Tibial nerve (tissue), 4 donors: Measurements from ENCODE around the gene KRT25.

Source experiments
- CTCF ChIP-seq, 5 experiments: fragments of 200-600 bp in 3 of 5; fragments of 450-650 bp in 2 of 5; sonication (generic) in 3 of 5; IDR thresholded peaks; one replicate each; pipeline ENCODE4 v1.5.1; 2016 to 2019; ENCODE audit warnings: antibody characterized with exemption in 5 of 5, mild to moderate bottlenecking in 3 of 5, moderate library complexity in 2 of 5
- EP300 ChIP-seq, 2 donors: sonication (generic); formaldehyde crosslinking; IDR thresholded peaks; one replicate each; pipeline ENCODE4 v1.6.1; 2017; ENCODE audit warnings: antibody characterized with exemption in 2 of 2, mild to moderate bottlenecking in 1 of 2
- POLR2A ChIP-seq, 2 donors: fragments of 450-650 bp; IDR thresholded peaks; one replicate each; pipeline ENCODE4 v1.6.1; 2017; ENCODE audit warnings: antibody characterized with exemption in 2 of 2, mild to moderate bottlenecking in 2 of 2, moderate library complexity in 2 of 2

GRCh38 chr17:40705584-40705983, 49.5 kb downstream of the KRT25 start:
- TF ChIP-seq CTCF (IDR thresholded peaks at IDR 0.05) (no peak), POLR2A (IDR thresholded peaks at IDR 0.05) (no peak), EP300 (IDR thresholded peaks at IDR 0.05) (no peak)
